K562 (cell line): ENCODE results near the gene RNF31. TPM values are rescaled to one million over a fixed set of nuclear protein-coding genes. Genes with fewer than 3 reads are reported as not detected.

Experiments used
- ATAC-seq: fragments of 200-7000 bp; cut with Tn5 transposase; 3 replicates; pipeline ENCODE4 v1.9.1; 2020; ENCODE audit warnings: moderate library complexity
- BruUV-seq: library from RNA; stranded (reverse); fragments of 400-500 nt; replicated peaks from 2 replicates; lab custom pipeline; 2021; lab: Mats Ljungman, UMichigan
- CTCF ChIA-PET: fragments of 300-600 bp; formaldehyde crosslinking; extraction: SDS; loops from one replicate; lab custom pipeline; 2021; ENCODE audit warnings: low intra/inter-chr PET ratio; lab: Yijun Ruan, JAX
- POLR2A ChIA-PET: fragments of 300-600, 350-650 bp; sonication (Branson Sonifier 250); formaldehyde crosslinking; extraction: SDS; loops from one replicate; lab custom pipeline; 2021; ENCODE audit warnings: antibody characterized with exemption, inconsistent platforms; lab: Yijun Ruan, JAX
- DNase-seq, 4 experiments: peaks; one replicate each; pipeline versions ENCODE4 v3.0.0 to v3.0.0-alpha.2; 2011 to 2018; ENCODE audit warnings: low spot score in 3 of 4, mixed read lengths in 3 of 4; ENCODE audit errors: extremely low read depth in 1 of 4
- FAIRE-seq: peaks from 2 replicates; lab custom pipeline; 2011; peaks lifted over from hg19 to GRCh38; lab: Jason Lieb, UNC
- H2AFZ ChIP-seq: 2 replicates; pipeline ENCODE4 v1.6.0; 2011; ENCODE audit warnings: low read depth, low read length, control low read depth, inconsistent platforms
- H3K27ac ChIP-seq: fragments of 200-600 bp; 3 replicates; pipeline ENCODE4 v1.8.0; 2011; ENCODE audit warnings: low read depth, mild to moderate bottlenecking, control low read depth, inconsistent platforms, low read length, moderate library complexity, mixed read lengths; ENCODE audit errors: extremely low read depth
- H3K27me3 ChIP-seq, 2 experiments: fragments of 300-600 bp in 1 of 2; 2 replicates in 1 of 2; 3 replicates in 1 of 2; pipeline versions ENCODE4 v1.6.0 to v1.8.0; 2011; ENCODE audit warnings: inconsistent platforms in 2 of 2, low read length in 2 of 2, mild to moderate bottlenecking in 1 of 2, mixed read lengths in 1 of 2, moderate library complexity in 1 of 2; ENCODE audit not compliant: control insufficient read depth in 2 of 2, insufficient read depth in 2 of 2
- H3K36me3 ChIP-seq: fragments of 300-600 bp; 3 replicates; pipeline ENCODE4 v1.8.0; 2011; ENCODE audit warnings: mild to moderate bottlenecking, low read length, inconsistent platforms; ENCODE audit not compliant: control insufficient read depth, insufficient read depth
- H3K4me1 ChIP-seq, 2 experiments: fragments of 200-600 bp in 1 of 2; replicated peaks in 1 of 2; 2 replicates in 1 of 2; 3 replicates in 1 of 2; pipeline versions ENCODE4 v1.5.1 to v1.8.0; 2011; ENCODE audit warnings: inconsistent platforms in 2 of 2, low read length in 2 of 2, mild to moderate bottlenecking in 1 of 2, mixed read lengths in 1 of 2, moderate library complexity in 1 of 2; ENCODE audit not compliant: control insufficient read depth in 2 of 2, insufficient read depth in 2 of 2
- H3K4me2 ChIP-seq: 2 replicates; pipeline ENCODE4 v1.6.1; 2011; ENCODE audit warnings: low read length, control low read depth, inconsistent platforms, mixed read lengths; ENCODE audit not compliant: insufficient read depth
- H3K4me3 ChIP-seq: fragments of 200-600 bp; sonication (generic), shearing (Covaris generic); 2 replicates; pipeline ENCODE4 v1.5.1; 2016; ENCODE audit warnings: control low read depth, inconsistent platforms
- H3K79me2 ChIP-seq: fragments of 200-600 bp; 3 replicates; pipeline ENCODE4 v1.8.0; 2011; ENCODE audit warnings: low read length, inconsistent platforms; ENCODE audit not compliant: control insufficient read depth, insufficient read depth
- H3K9ac ChIP-seq, 2 experiments: 2 replicates each; pipeline versions ENCODE4 v1.6.0 to v1.6.1; 2011; ENCODE audit warnings: low read depth in 2 of 2, low read length in 2 of 2, control low read depth in 1 of 2, inconsistent platforms in 1 of 2, mild to moderate bottlenecking in 1 of 2, mixed read lengths in 1 of 2; ENCODE audit not compliant: insufficient read depth in 1 of 2
- H3K9me1 ChIP-seq: one replicate; pipeline ENCODE4 v1.6.0; 2011; ENCODE audit warnings: inconsistent platforms, mild to moderate bottlenecking, low read length, moderate library complexity; ENCODE audit not compliant: control insufficient read depth, insufficient read depth
- H3K9me3 ChIP-seq: replicated peaks from 2 replicates; pipeline ENCODE4 v1.5.1; 2011; ENCODE audit warnings: low read depth, low read length, inconsistent platforms; ENCODE audit not compliant: control insufficient read depth, insufficient read depth
- H4K20me1 ChIP-seq: replicated peaks from 2 replicates; pipeline ENCODE4 v1.6.1; 2011; ENCODE audit warnings: low read length, inconsistent platforms, mixed read lengths; ENCODE audit not compliant: control insufficient read depth, insufficient read depth
- BRD4 ChIP-seq: fragments of 200-600 bp; sonication (generic); IDR thresholded peaks from 2 replicates; pipeline ENCODE4 v1.6.1; 2017; ENCODE audit warnings: inconsistent platforms
- CHCHD3 ChIP-seq: fragments of 250-450 bp; sonication (Bioruptor Pico); IDR thresholded peaks from 2 replicates; pipeline ENCODE4 v2.1.2; 2022; ENCODE audit warnings: mild to moderate bottlenecking
- CHD2 ChIP-seq: IDR thresholded peaks from 2 replicates; pipeline ENCODE4 v1.6.1; 2011; ENCODE audit warnings: low read depth, low read length
- ETV6 ChIP-seq, 3 experiments: fragments of 150-350 bp in 1 of 3; sonication (generic) in 1 of 3; formaldehyde crosslinking in 1 of 3; IDR thresholded peaks; 2 replicates each; pipeline versions ENCODE4 v1.6.1 to v1.8.0; 2014 to 2022; ENCODE audit warnings: borderline replicate concordance in 2 of 3, low read depth in 2 of 3, antibody characterized with exemption in 1 of 3, low read length in 1 of 3, mild to moderate bottlenecking in 1 of 3, missing genetic modification reagents in 1 of 3
- MAFG ChIP-seq: fragments of 450-650 bp; conservative IDR thresholded peaks from 2 replicates; pipeline ENCODE4 v1.6.1; 2016; ENCODE audit warnings: missing genetic modification characterization, missing compliant biosample characterization
- MYC ChIP-seq, 2 experiments: fragments of 250-450 bp in 1 of 2; sonication (Bioruptor Pico) in 1 of 2; IDR thresholded peaks; 2 replicates each; pipeline versions ENCODE4 v1.5.1 to v1.6.1; 2012 to 2021; ENCODE audit warnings: low read depth in 2 of 2, borderline replicate concordance in 1 of 2, improper control_type of control experiment in 1 of 2, low read length in 1 of 2, mild to moderate bottlenecking in 1 of 2, moderate library complexity in 1 of 2
- NELFE ChIP-seq: IDR thresholded peaks from 2 replicates; pipeline ENCODE4 v1.6.1; 2011; ENCODE audit warnings: mild to moderate bottlenecking; ENCODE audit not compliant: insufficient read depth, insufficient read length
- NONO ChIP-seq, 2 experiments: fragments of 200-400 bp in 1 of 2; fragments of 450-650 bp in 1 of 2; formaldehyde crosslinking in 1 of 2; IDR thresholded peaks; 2 replicates each; pipeline ENCODE4 v1.6.1; 2017; ENCODE audit warnings: low read depth in 2 of 2, mild to moderate bottlenecking in 2 of 2, moderate library complexity in 2 of 2, low read length in 1 of 2
- RBM22 ChIP-seq: fragments of 200-400 bp; formaldehyde crosslinking; IDR thresholded peaks from 2 replicates; pipeline ENCODE4 v1.6.1; 2018; ENCODE audit warnings: low read length, low read depth; ENCODE audit not compliant: poor library complexity, severe bottlenecking
- RBM25 ChIP-seq: fragments of 200-400 bp; formaldehyde crosslinking; IDR thresholded peaks from 2 replicates; pipeline ENCODE4 v1.6.1; 2018; ENCODE audit warnings: low read length, low read depth, moderate library complexity; ENCODE audit not compliant: severe bottlenecking
- TOE1 ChIP-seq, 2 experiments: fragments of 450-650 bp in 1 of 2; sonication (generic) in 1 of 2; formaldehyde crosslinking in 1 of 2; IDR thresholded peaks; 2 replicates each; pipeline versions ENCODE4 v1.7.1 to v1.8.0; 2016 to 2022; ENCODE audit warnings: borderline replicate concordance in 2 of 2, mild to moderate bottlenecking in 2 of 2, antibody characterized with exemption in 1 of 2, inconsistent platforms in 1 of 2, low read depth in 1 of 2, missing genetic modification reagents in 1 of 2, moderate library complexity in 1 of 2
- ZBTB5 ChIP-seq: fragments of 450-650 bp; IDR thresholded peaks from 2 replicates; pipeline ENCODE4 v1.6.1; 2017; ENCODE audit warnings: antibody characterized with exemption
- ZNF274 ChIP-seq: IDR thresholded peaks from 2 replicates; pipeline ENCODE4 v1.6.1; 2011; ENCODE audit warnings: low read depth, mild to moderate bottlenecking, low read length, moderate library complexity, borderline replicate concordance
- ZNF449 ChIP-seq: fragments of 250-450 bp; sonication (Bioruptor Pico); IDR thresholded peaks from 2 replicates; pipeline ENCODE4 v1.8.0; 2022; ENCODE audit warnings: moderate library complexity, mild to moderate bottlenecking, inconsistent platforms
- ZNF830 ChIP-seq: fragments of 250-450 bp; sonication (Bioruptor Pico); IDR thresholded peaks from 2 replicates; pipeline ENCODE4 v1.5.0; 2021; ENCODE audit warnings: mild to moderate bottlenecking
- ZSCAN29 ChIP-seq: fragments of 450-650 bp; IDR thresholded peaks from 2 replicates; pipeline ENCODE4 v1.6.1; 2017
- WGBS: fragments of 100-300 bp; shearing (Covaris generic); methylation state at CpG from one replicate; pipeline ENCODE4 v1.1.6; 2016; ENCODE audit warnings: low coverage, mixed read lengths; ENCODE audit not compliant: insufficient coverage; ENCODE audit errors: missing lambda C conversion rate; 5-methylcytosine and 5-hydroxymethylcytosine counted together
- in situ Hi-C: fragments of 300-500 bp; cut with MboI; formaldehyde crosslinking; loops from 4 replicates; pipeline ENCODE4 v1.15.0; 2018; ENCODE audit warnings: inconsistent platforms, mixed read lengths
- intact Hi-C: fragments of 100-400 bp; cut with micrococcal nuclease; formaldehyde crosslinking; loops from 2 replicates; pipeline ENCODE4 v1.14.2; 2022
- polyA plus RNA-seq, 8 experiments: library from polyadenylated mRNA; depleted of rRNA in 4 of 8; stranded (reverse) in 5 of 8; unstranded in 3 of 8; fragments of >200 nt; fragmentation: Nextera tagmentation in 2 of 8; fragmentation: Illumina TruSeq in 1 of 8; extraction: Ambion mirVana in 2 of 8; extraction: Trizol in 1 of 8; gene quantifications; 2 replicates each; pipeline versions ENCODE4 v1.2.1 to v1.2.3, GENCODE V29; 2011 to 2014; ENCODE audit warnings: inconsistent platforms in 1 of 8, missing spikeins in 1 of 8
- total RNA-seq, 7 experiments: library from RNA; depleted of rRNA in 6 of 7; stranded (reverse); fragments of >200 nt in 6 of 7; fragmentation: Illumina TruSeq in 2 of 7; extraction: Trizol in 2 of 7; gene quantifications; 2 replicates each; pipeline versions ENCODE4 v1.2.1 to v1.2.3, GENCODE V29; 2011 to 2021; ENCODE audit warnings: low replicate concordance in 1 of 7

Gene RNF31
- total and polyA plus RNA-seq, 9 of the 15 experiments (the other 6 are each of a cell fraction or from before 2014, with no cell fraction given), result 3.1 to 47.6 (median 19.1) TPM

DNA sequence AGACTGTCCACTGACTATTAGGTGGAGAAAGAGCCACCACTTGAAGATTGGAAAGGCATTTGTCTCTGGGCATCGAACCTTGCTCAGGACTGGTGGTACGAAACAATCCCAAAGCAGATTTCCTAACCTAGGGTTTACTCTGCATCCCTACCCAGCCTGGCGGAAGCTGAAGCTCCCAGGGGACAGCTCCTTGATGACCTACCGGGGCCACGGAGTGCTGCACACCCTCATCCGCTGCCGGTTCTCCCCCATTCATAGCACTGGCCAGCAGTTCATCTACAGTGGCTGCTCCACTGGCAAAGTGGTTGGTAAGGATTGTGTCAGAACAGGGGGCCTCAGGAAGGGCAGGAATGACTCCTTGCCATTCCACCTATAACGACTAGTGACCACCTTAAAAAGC, 26.1 kb upstream of the RNF31 start (continued):
- TF ChIP-seq MAFG (tag) (no peak), RBM25 (no peak), BRD4 (no peak), NELFE (no peak), ZNF449 (no peak), ZSCAN29 (no peak), CHCHD3 (CRISPR knock-in tag) (no peak), RBM22 (no peak), ETV6 (IDR thresholded peaks at IDR 0.05; ENCODE audit: borderline replicate concordance in 1 of 2, low read depth in 2 of 2, low read length in 1 of 2) (no peak), ETV6 (CRISPR knock-in tag; IDR thresholded peaks at IDR 0.05; ENCODE audit: borderline replicate concordance) (no peak), NONO (IDR thresholded peaks at IDR 0.05; ENCODE audit: low read depth in 2 of 2, low read length in 1 of 2) (no peak)
- TF ChIP-seq, all 486 proteins: peak for 0

GRCh38 chr14:24122416-24122815, 24.9 kb upstream of the RNF31 start:
- ATAC-seq (no peak; the same call in 2 of the 3 replicates), DNase-seq (no peak), FAIRE-seq (no peak)
- H3K27ac ChIP-seq, result no peak overlapping the region
- H3K9ac ChIP-seq, result no peak overlapping the region
- no peaks in the 10 kb centered on the region for H3K9me3 ChIP-seq
- BruUV-seq, result no TSS peak
- H3K9me1 ChIP-seq, result no peaks in the 10 kb centered on the region
- H3K4me1 ChIP-seq, result peaks cover 6 to 12% of the 10 kb centered on the region in 2 experiments; a peak in 4 of 5 replicates
- intact Hi-C loops (no loop called here), in situ Hi-C loops (no loop called here)
- no peak overlapping the region for H2AFZ ChIP-seq
- peaks cover 51% of the 10 kb centered on the region; the same call in 2 of the 3 replicates for H3K36me3 ChIP-seq
- CTCF ChIA-PET, result no interaction called here
- POLR2A ChIA-PET, result interaction anchor here (1.0 kb wide), 1 partner anchor 8 kb away, joined by 3 read pairs; the partner anchor contains the start of genes DCAF11 and NRL
- H3K4me2 ChIP-seq, result no peak overlapping the region
- no peaks in the 10 kb centered on the region for H4K20me1 ChIP-seq
- no CpG with 5 or more reads among the region's 4 CpGs for WGBS
- no peaks in the 10 kb centered on the region for H3K79me2 ChIP-seq
- no peaks in the 10 kb centered on the region for H3K27me3 ChIP-seq
- no peak overlapping the region for H3K4me3 ChIP-seq
- TF ChIP-seq ZNF274 (no peak), ZBTB5 (no peak), MYC (IDR thresholded peaks at IDR 0.05; ENCODE audit: low read depth, low read length) (no peak), MYC (CRISPR knock-in tag; IDR thresholded peaks at IDR 0.05; ENCODE audit: borderline replicate concordance, low read depth) (no peak), ZNF830 (CRISPR knock-in tag) (no peak), TOE1 (IDR thresholded peaks at IDR 0.05; ENCODE audit: borderline replicate concordance) (no peak), TOE1 (CRISPR knock-in tag; IDR thresholded peaks at IDR 0.05; ENCODE audit: borderline replicate concordance, low read depth) (no peak), CHD2 (no peak)
